ENCODE data around the gene CRYBA2. TPM values are rescaled to one million over a fixed set of nuclear protein-coding genes. Genes with fewer than 3 reads are reported as not detected.

The CRYBA2 gene
- total RNA-seq, 1 donor from 2014 or later: not detected

DNA sequence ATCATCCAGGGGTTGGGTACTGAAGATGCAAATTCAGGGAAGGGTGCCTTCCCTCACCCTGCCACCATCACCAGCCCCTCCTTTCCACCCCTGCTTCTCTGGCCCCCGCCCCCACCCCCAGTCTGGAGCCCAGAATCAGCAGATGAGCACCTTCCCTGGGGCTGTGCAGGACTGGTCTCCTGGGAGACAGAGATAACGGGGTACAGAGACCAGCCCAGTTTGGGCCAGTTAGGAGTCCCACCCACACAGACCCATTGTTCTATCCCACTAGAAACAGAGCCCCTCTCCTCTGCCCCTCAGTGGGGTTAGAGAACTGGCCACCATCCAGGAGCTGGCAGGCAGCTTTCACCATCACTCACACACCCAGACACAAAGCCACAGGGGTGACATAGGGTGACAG, 4.5 kb upstream of the CRYBA2 start:
- peaks cover 100% of the 10 kb centered on the region for H3K27me3 ChIP-seq
- H3K4me2 ChIP-seq: no peak overlapping the region
- Mint-ChIP-seq H3K36me3 (no peaks in the 10 kb centered on the region), H3K4me1 (peaks cover 23% of the 10 kb centered on the region), H3K4me3 (no peak overlapping the region), H3K9me3 (peaks cover 4% of the 10 kb centered on the region), H3K27ac (no peak overlapping the region), H3K27me3 (ENCODE audit: insufficient read depth, low read depth) (peaks cover 64% of the 10 kb centered on the region)
- no peak overlapping the region for H3K27ac ChIP-seq
- no peak overlapping the region for H2AFZ ChIP-seq (replicated peaks)
- TF ChIP-seq CTCF (IDR thresholded peaks at IDR 0.05): no peak
- TF ChIP-seq EZH2 (IDR thresholded peaks at IDR 0.05): no peak
- no peak for TF ChIP-seq EZH2phosphoT487 (IDR thresholded peaks at IDR 0.05)
- no peaks in the 10 kb centered on the region for H3K9me3 ChIP-seq (ENCODE audit: low read depth)
- H3K4me1 ChIP-seq: peaks cover 46% of the 10 kb centered on the region
- H3F3A ChIP-seq (ENCODE audit: low read depth): peaks cover 14% of the 10 kb centered on the region
- no peak overlapping the region for H3K4me3 ChIP-seq
- no peak for DNase-seq (ENCODE audit: low spot score)
- H3K79me2 ChIP-seq (ENCODE audit: low read depth): no peaks in the 10 kb centered on the region
- H4K20me1 ChIP-seq (ENCODE audit: low read depth): peaks cover 80% of the 10 kb centered on the region
- no peaks in the 10 kb centered on the region for H3K36me3 ChIP-seq
- no peak overlapping the region for H3K9ac ChIP-seq

DNA sequence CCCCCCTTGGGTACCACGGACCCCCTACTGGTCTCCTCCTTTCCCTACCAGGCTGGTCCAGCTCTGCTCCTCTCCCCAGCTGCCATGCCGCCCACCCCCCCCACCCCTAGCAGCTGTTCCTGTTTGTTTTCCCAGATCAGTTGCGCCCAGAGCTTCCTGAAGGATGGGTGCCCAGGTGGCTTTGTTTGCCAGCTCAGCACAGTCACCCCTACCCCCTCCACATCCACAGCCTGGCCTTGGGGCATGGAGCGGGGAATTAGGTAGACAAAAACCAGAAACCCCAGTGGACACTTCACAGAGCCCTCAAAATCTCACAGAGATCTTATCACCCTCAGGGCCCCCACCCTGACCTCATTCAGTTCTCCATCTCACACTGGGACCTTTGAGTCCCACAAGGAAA, 3.7 kb upstream of the CRYBA2 start:
- Mint-ChIP-seq H3K27me3 (ENCODE audit: insufficient read depth, low read depth) (peaks cover 67% of the 10 kb centered on the region), H3K36me3 (no peaks in the 10 kb centered on the region), H3K9me3 (peaks cover 4% of the 10 kb centered on the region), H3K4me1 (peaks cover 21% of the 10 kb centered on the region), H3K27ac (no peak overlapping the region), H3K4me3 (peak overlapping the region; percentile 40)
- Histone ChIP-seq H3K4me3 (no peak overlapping the region), H2AFZ (replicated peaks) (no peak overlapping the region), H3F3A (ENCODE audit: low read depth) (peaks cover 17% of the 10 kb centered on the region), H3K27ac (no peak overlapping the region), H3K4me1 (peaks cover 38% of the 10 kb centered on the region), H3K4me2 (no peak overlapping the region), H3K79me2 (ENCODE audit: low read depth) (no peaks in the 10 kb centered on the region), H4K20me1 (ENCODE audit: low read depth) (peaks cover 80% of the 10 kb centered on the region), H3K27me3 (peaks cover 100% of the 10 kb centered on the region), H3K9me3 (ENCODE audit: low read depth) (no peaks in the 10 kb centered on the region), H3K9ac (no peak overlapping the region), H3K36me3 (no peaks in the 10 kb centered on the region)
- DNase-seq (ENCODE audit: low spot score): no peak
- no peak for TF ChIP-seq EZH2 (IDR thresholded peaks at IDR 0.05)
- no peak for TF ChIP-seq EZH2phosphoT487 (IDR thresholded peaks at IDR 0.05)
- no peak for TF ChIP-seq CTCF (IDR thresholded peaks at IDR 0.05)

DNA sequence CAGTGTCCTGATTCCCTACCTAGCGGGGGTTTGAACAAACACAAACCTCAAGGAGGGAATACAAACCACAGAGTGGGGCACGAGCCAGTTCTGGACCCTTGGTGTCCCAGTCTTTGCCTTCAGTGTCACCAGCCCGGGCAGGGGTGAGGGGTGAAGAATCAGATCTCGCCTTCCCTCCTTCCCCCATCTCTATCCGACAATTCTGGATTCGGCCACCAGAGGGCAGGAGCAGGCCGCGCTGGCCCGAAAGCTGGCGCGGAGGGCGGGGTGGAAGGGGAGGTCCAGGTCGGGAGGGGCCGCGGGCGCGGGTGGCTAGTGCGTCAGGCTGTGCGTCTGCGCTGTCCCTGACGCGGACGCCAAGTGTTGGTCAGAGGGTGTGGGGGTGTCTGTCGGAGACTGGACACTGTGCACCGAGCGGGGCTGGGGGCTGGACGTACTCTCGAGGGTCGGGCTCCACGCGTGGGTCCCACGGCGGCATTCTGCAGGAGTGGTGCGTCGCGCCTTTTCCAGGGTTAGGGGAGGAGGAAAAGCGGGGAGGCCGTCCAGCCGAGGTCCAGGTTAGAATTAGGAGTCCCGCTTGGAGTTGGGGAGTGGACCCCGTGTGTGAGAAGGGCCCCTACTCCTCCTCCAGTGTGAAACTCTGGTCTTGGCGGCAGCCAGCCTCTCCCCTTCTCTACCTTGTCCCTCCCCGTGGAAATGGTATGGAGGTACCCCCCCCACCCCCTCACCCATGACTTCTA, 2.9 kb upstream of the CRYBA2 start:
- H3K27me3 ChIP-seq: peaks cover 100% of the 10 kb centered on the region
- Mint-ChIP-seq H3K36me3 (no peaks in the 10 kb centered on the region), H3K4me3 (peak overlapping the region; percentile 61), H3K4me1 (peaks cover 21% of the 10 kb centered on the region), H3K9me3 (peaks cover 4% of the 10 kb centered on the region), H3K27me3 (ENCODE audit: insufficient read depth, low read depth) (peaks cover 73% of the 10 kb centered on the region), H3K27ac (no peak overlapping the region)
- no peak overlapping the region for H2AFZ ChIP-seq (replicated peaks)
- peak overlapping the region; percentile 32 for H3K4me3 ChIP-seq
- H3K4me2 ChIP-seq: peak overlapping the region; percentile 68
- no peaks in the 10 kb centered on the region for H3K36me3 ChIP-seq
- no peak overlapping the region for H3K9ac ChIP-seq
- DNase-seq (ENCODE audit: low spot score): peak; percentile 93
- H3K27ac ChIP-seq: no peak overlapping the region
- peaks cover 18% of the 10 kb centered on the region for H3F3A ChIP-seq (ENCODE audit: low read depth)
- peaks cover 80% of the 10 kb centered on the region for H4K20me1 ChIP-seq (ENCODE audit: low read depth)
- H3K9me3 ChIP-seq (ENCODE audit: low read depth): no peaks in the 10 kb centered on the region
- H3K79me2 ChIP-seq (ENCODE audit: low read depth): no peaks in the 10 kb centered on the region
- TF ChIP-seq EZH2 (IDR thresholded peaks at IDR 0.05) (peak; percentile 79), EZH2phosphoT487 (IDR thresholded peaks at IDR 0.05) (peak; percentile 80), CTCF (IDR thresholded peaks at IDR 0.05) (peak; percentile 93)
- peaks cover 31% of the 10 kb centered on the region for H3K4me1 ChIP-seq

All from neural progenitor cell (in vitro differentiated cells).